Activated CD4-positive, CD25-positive, alpha-beta regulatory T cell treated with anti-CD3 and anti-CD28 coated beads, Interleukin-2, amount 50 U/mL, for 72 hours (primary cell): Measurements from ENCODE around the gene TGFBI.

Source experiments
- DNase-seq: peaks from one replicate; pipeline ENCODE4 v3.0.0; 2021

The TGFBI gene

DNA sequence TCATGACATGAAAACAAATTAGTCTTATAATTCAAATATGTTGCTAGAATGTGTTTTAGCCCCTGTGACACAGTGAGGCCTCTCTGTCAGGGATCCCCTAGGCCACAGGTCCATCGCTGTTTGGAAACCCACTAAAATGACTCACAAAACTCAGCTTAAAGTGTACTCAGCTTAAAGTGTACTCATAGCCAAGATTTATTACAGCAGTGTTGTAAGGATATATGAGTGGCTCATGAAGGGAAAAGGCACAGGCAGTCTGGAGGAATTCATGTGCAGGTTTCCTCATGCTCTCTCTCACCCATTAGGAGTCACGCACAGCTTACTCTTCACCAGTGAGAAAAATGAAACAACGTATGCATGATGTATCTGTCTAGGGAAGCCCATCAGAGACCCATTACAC lies 24.4 kb upstream of the TGFBI start:
- no peak for DNase-seq

DNA sequence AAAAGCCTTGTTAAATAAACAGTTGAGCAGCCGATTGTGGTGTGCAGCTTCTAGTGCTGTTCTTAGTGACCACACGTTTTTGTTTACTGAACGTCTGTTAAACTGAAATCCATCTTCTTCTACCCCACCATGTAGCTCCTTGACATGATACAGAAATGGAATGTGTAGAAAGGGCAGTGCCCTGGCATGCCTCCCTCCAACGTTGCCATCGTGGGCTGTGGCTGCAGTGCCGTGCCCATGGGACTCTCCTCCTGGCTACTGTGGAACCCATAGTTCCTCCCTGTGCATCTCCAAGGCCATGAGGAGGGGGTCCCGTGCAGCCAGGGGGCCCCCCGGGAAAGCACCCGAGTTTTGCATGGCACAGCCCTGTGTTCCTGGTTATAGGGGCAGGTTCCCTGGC lies 23.3 kb upstream of the TGFBI start:
- DNase-seq: no peak

DNA sequence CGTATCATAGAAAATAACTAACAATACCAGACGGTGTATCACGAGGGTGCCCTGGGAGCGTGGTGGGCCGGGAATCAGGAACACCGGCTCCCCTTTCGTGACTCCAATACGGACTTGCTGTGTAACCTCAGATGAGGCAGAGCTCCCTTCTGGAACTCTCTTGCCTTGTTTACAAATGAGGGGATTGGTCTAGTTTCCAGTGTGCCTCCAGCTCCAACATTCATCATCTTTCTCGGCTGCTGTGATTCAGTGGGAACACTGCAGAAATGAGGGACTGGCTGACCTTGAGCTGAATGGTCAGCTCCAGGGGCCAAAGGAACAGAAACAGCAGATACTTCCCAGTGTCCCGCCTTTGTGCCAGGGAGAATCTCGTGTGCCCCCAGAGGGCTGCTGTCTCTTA lies 22.6 kb upstream of the TGFBI start:
- no peak for DNase-seq

DNA sequence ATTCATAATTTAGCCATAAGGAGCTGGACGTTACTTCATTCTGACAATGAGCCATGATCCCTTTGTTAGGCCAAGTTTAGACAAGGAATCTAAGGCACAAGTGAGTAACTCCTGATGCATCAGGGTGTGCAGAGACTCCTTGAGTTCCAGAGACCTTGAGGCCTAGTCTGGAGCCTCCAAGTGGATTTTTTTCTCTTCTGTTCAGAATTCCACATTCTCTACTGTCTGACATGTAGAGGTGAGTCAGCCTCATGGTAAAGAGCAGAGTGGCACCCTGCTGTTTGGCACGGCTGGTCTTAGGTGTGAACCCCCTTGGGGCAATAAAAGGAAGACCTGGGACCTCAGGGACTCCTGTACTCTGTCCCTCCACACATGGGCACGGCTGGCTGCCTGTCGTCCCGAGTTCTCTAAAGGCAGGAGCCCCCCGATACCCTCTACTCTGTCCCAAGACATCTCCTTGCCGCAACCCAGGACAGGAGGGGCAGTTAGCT lies 22.0 kb upstream of the TGFBI start:
- DNase-seq: no peak

DNA sequence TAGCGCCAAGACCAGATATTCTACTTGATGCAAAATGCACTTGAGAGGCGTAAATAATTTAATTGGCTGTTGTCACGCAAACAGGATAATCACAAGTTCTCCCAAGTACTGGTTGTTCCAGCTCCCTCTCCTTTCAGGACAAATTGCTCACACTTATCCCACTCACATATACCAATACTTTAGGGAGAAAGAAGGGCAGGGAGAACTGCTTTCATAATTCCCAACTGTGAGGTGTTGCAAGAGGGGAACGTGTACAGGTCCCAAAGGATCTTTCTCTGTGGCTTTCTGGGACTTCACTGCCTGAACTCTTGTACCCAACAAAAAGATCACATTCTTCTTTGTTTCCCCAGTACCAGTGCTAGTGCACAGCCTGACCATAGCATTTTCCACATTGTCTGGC lies 21.5 kb upstream of the TGFBI start:
- DNase-seq: no peak

DNA sequence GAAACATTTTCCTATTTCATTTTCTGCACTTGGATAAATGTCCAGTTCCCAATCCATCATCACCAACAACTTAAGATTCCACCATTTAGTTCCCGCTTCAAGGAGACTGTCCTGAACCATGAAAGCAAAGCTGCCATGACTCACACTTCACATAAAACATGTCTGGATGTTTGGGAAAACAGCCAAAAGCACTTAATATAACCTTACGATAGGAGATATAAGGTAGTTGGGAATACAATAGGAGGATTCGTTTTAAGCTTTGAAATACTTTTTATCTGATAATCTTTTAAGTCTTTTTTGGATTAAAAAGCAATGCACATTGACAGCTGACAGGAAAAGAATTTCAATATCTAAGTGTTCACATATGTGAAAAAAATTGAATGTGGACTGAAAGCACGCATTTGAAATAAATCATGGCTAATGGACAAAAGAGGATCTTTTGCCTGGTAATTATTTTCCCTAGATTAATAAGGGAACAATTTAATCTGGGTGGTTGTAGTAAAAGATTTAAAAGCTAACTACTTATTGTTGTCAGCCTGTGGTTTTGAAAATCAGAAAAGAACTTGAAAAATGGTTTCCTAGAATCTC lies 17.3 kb upstream of the TGFBI start:
- no peak for DNase-seq

DNA sequence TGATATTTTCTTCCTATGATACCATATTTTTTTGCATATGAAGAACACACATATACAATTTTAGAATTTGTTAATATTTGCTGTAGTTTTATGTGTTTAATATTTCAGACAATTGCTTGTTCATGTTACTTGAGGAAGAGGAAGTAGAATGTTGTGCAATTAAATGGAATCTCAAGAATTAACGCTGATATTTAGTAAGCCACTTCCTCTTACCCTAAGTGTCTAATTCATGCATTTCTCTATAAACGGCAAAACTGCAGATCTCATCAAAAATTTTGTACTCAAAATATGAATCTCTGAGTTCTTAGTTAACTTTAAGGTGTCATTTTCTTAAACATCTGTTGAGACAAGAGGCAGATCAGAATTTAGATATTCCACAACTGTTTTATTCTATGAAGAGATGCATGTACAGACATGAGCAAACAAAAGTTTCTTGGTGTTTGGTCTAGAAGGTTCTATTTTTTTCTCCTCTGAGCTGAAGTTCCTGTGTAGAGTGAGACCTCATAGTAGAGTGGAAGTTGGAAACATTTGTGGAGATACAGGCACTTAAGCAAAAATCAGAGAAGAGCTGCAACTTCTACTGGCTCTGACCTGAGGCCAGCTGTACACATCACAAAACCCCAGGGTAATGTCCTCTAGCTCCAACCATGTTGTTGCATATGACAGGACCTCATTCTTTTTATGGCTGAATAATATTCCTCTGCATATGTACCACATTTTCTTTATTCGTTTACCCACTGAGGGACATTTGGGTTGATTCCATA lies 16.6 kb upstream of the TGFBI start:
- no peak for DNase-seq

DNA sequence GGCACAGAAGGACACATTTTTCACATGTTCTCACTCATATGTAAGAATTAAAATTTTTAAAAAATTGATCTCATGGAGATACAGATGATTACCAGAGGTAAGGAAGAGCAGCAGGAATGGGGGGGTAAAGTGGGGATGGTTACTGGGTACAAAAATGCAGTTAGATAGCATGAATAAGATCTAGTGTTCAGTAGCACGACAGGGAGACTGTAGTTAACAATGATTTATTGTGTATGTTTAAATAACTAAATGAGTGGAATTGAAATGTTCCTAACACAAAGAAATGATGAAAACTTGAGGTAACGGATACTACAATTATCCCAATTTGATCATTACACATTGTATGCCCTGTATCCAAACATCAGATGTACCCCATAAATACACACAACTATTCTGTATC lies 15.2 kb upstream of the TGFBI start:
- DNase-seq: no peak

DNA sequence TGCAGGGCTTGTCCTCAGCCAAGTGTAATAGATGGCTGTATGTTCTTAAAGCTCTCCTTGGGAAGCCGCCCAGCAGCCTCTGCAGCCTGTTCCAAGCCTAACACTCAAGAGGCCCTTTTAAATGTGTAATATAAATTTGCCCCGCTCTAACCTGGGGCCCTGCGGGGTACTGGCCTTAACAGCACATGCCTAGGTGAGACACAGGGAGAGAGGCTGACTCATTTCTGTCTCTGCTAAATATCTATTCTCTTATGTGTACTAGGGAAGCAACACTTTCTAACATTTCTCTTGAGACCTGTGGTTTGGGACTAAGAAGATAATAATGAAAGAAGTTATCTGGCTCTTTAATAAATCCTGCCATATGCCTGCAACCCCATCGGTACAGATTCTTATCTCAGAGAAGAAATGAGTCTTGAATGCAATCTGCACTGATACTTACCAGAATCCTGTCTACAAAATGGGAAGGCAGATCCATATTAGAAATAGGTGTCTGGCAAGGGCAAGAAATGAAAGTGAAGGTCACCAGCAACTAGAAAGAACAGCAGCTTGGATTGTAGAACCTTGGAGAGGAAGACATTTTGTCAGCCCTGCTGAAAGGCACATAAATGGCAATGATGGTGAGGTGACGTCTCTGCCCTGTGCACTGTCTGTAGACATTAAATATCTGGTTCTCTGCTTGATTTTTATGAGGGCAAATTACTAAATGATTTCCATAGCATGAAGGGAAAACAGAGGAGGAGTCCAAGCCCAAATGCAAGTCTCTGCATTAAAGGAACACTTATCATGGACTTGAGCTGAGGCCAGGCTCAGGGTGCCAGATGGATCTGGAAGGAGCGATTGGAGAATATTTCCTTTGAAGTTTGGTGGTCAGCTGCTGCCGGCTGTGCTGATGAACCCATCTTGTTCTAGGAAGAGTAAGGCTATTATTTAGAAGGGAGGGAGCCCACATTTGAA lies 14.5 kb upstream of the TGFBI start:
- no peak for DNase-seq

DNA sequence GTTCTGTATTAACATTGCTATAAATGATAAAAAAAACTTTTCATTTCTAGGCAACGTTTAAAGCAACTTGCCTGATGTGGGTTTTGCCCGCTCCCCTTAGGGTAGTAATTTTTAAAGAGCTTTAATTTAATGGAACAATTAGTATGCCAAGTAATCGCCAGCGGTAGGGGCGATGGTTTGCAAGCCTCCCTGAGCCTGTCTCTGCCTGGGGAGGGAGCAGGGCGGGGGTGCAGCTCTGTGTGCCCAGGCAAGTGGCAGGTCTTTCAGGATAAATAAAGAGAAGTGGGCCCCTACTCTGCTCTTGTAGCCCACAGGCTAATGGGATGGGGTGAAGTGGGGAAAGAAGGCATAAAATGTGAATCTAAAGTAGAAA lies 13.8 kb upstream of the TGFBI start:
- no peak for DNase-seq

DNA sequence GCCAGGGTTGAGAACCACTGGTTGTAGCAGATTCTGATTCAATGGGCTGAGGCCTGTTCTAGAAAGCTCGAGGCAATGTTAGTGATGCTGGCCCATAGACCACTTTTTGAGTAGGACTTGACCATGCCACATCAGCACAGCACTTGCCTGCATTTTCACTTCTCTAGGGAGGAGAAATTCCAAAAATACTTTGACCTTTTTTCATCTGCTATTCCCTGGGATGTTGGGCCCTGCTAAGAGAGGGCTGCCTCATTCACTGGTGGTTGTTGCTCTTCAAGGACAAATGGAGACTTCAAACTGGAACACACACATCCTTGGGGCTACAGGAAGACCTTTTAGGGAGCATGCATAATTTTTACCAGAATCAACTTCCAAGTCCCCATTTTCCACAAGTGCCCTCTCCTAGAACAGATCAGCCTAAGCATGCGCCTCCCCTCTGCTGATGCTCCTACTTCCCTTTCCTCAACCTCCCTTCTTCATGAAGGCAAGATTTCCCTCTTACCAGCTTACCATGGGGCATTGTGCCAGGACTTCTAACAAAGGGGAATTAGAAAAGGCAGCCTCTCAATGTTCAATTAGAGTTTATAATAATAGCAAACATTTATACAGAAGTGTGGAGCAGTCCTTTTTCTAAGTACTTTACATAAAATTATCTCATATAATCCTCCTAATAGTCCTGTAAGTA lies 12.7 kb upstream of the TGFBI start:
- DNase-seq: no peak

DNA sequence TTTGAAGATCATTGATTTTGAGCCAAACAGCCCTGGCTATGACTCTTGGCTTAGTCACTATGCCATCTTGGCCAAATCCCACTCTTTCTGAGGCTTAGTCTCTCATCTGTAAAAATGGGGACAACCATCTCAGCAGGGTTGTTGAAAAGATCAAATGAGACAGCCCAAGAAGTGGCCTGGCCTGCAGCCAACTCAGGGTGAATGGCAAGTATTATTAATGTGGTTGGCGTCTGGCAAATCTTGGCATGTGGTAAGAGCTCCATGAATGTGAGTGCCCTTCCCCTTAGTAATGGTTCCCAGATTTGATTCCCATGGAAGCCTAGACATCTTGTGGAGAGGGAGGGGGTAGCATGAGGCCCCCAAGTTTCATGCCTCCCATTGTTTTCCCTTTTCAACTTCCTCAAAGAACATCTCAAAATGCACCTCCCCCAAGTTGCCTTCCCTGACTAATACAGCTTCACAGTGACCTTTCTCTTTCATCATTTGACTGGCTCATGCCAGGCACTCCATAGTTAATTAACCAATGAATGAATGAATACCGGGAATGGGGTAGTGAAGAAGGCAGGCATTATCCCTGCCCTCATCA lies 11.8 kb upstream of the TGFBI start:
- no peak for DNase-seq

DNA sequence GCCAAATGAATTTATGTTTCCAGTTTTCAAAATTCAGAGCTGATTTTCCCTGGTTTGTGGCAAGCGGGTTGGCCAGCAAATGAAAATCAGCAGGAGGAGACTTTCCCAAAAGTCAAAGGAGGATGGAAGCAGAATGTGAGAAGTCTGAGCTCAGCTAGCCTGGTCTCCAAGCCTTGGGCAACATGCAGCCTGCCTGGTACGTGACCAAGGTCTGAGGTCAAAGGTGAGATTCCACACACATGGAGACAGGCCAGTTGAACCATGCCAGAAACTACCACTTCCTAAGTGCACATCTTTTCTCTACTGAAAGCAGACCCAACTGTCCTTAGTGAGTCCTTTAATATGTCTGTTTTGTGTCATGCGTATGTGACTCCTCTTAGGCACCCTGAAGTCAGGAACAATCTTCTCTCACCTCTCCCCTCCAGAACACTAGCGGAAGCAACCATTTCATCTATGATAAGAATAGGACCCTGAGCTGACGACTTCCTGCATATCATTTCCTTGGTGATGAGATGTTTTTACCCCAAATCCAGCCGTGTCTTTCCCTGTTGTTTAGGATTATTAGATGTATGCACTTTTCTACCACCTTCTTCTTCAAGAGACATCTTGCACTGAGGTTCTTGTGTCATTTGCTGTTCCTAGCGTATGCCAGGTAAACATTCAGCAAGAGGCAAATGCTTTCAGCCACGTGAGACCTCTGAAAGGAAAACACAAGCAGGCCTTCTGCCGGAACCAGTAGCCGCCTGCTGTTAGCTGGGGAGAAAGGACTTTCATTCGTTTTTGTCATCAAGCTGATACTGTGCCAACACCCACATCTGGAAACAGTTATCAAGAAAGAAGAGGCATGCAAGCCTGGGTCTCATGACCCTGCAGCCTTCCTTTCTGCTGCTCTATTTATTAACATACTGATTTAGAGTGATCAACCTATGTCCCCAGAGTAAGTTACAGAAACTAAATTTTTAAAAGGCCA lies 9.7 kb upstream of the TGFBI start:
- DNase-seq: no peak

DNA sequence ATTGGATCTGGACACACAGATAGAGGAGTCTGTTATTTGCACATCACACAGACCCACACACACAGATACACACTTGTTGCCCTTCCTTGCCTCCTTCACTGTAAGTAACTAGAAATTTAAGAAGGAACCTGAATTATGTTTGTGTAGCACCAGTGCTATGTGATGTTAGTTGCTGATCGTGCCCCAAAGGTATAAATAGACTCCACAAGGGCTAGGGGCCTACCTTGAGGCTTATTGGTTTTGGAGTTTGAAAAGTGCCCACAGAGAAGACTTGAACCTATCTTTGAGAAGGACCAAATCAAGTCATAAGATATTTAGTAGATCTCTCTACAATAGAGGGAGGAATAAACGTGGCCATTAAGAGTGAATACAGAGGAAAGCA lies 8.8 kb upstream of the TGFBI start:
- DNase-seq: no peak

DNA sequence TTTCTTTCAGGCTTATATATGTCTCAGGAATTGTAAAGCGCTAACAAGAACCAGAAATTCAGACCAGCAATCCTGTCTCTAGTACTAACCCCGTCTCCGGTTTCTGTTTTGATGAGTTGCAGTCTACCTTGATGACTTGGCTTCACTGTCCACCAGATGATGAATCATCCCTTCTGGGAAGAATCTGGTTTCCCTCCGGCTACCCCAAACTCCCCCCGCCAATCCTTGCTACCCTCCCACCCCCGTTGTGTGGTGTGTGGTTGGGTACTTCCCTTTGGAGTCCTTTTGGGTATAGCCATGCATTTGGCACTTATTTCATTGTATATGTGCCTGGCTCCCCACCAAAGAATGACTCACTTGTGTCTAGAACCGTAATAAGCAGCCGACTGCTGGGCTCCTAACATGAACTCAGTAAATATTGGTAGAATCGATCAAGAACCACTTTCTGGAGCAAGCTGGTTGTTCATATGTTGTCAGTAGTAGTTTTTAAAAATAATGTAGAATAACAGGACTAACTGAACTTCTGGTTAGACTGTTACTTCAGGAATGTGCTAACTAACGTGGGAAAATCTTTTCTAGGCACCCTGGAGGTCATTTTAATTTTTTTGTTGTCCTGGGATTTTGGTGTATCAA lies 8.3 kb upstream of the TGFBI start:
- no peak for DNase-seq

DNA sequence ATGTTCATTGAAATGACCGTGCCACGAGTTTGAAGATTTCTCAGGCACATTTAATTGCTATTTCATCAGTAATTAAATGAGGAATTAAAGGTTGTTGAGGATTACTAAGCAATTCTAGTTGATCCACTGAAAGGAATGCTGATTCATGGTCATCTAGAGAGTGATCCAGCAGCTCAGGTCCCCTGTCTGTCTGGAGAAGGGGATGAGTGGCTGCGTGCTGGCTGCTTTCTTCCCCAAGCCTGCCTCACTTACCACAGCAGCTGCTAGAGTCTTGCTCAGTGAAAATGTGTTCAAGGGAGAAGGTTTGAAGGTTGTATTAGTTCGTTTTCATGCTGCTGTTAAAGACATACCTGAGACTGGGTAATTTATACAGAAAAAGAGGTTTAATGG lies 7.8 kb upstream of the TGFBI start:
- DNase-seq: no peak

DNA sequence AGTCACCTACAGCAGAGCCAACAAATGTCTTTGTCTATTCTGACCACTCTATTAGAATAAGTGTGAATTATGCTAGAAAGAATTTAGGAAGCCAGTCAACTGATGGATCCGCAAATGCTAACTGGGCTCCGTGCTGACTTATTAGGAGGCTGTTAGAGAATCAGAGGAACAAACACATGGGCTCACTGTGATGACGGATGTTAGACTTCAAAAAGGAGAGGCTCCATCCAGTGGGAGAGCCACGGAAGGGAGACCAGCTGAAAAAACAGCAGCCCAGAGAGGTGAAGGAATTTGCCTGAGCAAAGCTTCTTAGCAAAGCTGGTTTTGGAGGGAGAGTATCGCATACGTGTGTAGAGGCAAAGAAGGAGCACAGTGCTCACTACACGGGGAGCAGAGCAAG lies 5.8 kb upstream of the TGFBI start:
- DNase-seq: no peak

DNA sequence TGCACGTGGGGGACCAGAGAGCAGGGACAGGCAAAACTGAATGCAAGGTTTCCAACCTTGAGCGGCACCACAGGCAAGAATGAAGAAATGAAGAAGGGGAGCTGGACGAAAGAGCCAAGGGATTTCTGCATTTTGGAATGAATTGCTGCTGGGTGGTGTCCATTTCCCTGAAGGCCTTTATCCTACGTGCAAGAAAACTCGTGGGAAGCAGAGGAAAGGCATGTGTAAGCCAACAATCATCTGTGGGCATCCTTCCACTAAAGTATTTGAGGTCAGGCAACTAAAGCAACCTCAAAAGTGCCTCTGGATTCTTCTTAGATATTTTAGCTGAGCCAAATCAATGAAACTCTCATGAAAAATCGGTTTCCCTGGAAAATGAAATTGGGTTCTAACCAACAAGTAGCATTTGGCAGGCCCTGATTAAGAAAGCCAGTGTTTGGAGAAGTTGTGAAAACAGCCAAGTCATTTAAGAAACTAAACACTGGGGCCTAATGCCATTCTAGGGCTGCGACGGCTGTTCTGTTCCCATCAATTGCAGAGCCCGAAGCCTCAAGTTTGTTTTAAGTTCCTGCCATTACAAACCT lies 4.7 kb upstream of the TGFBI start:
- DNase-seq: no peak

DNA sequence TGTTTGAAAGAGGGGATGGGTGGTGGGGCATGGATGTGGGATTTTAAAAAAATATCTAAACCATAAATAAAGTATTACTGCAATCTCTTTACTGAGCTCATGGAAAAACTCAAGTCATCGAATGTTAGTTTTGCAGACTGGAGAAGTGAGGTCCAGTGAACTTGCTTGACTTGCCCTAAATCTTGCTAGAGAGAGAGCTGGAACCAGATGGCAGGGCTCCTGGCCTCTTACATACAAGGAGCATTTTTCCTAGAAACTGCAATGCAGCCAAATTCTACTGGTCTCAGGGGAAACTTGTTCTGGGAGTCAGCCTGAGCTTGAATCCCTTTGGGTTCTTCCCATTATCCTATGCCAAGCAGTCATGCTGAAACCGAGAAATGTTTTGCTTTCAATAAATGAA lies 2.9 kb upstream of the TGFBI start:
- no peak for DNase-seq

DNA sequence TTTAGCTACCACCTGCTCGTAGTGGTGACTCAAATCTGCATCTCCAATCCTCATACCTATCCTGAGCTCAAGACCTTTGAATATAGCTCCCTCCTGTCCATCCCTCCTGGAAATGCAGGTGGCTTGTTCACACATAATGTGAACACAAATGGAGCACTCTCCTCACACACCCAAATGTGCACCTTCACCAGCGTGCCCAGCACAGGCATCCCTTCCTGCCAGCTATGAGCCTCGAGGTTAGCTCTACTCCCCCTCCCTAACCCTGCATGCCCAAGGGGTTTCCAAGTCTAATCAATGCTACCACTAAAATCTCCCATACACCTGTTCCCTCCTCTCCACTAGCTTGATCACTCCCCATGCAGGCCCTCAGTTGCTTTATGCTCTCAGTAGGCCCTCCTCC lies 2.2 kb upstream of the TGFBI start:
- no peak for DNase-seq

DNA sequence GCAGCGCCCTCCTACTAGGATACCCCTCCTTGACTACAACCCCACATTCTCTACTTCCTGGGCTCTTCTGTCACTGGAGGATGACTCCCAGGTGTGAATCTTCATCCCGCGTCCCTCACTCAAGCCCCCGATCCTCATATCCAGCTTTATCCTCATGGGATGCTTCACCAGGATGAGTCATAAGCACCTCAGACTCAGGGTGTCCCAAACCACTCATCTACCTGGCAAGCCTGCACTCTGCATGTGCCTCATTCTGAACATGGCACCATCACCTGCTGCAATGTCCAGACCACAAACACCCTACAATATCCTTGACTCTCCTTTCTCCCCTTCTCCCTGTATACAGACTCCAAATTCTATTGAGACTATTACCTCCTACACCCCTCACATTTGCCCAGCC lies 1.5 kb upstream of the TGFBI start:
- DNase-seq: no peak
